ENCODE data around the gene SNX33.
"Not testable (repeated sequence)": the region's sequence is repeated elsewhere in the genome, so short reads cannot be mapped to it uniquely, and the experiment has no call there.

SNX33 gene

DNA sequence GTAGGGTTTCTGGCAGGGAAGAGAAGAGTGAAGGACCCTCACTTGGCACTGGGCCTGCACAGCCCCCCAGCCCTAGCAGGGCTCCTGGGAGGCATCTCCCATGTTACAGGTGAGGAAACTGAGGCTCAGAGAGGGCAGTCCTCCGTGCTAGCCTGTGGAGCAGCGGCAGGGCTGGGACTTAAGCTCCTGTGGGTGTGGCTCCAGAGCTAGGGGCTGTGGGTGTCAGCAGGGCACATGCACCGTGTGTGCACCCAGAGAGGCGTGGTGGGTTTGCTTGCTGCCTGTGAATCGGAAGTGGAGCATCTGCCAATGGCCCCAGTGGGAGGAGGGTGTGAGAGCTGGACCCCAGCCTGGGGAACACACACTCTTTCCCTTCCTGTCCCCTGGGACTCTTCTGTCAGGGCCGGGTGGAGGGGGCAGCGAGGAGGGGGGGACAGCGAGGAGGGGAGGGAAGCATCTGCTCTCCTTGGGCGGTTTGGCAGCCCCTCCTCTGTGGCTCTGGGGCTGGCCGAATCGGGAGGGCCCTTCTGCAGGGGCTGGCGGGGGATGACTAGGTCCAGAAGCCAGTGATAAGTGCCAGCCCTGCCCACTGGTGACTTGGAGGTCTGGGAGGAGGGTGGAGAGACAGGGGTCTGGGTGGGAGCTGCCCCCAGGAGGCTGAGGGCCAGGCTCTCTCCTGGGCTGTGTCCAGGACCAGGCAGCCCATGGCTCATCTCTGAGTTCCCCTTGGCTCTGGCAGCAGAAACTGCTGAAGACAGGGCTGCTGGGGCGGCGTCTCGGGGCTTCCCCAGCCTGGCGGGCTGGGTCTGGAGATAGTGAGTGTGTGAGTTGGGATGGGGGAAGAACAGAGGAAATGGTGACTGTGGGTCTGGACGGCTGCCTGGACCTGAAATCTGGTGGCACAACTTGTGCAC lies 52.5 kb downstream of the SNX33 start:
- DNase-seq (ENCODE audit: low read depth): peak; percentile 60

DNA sequence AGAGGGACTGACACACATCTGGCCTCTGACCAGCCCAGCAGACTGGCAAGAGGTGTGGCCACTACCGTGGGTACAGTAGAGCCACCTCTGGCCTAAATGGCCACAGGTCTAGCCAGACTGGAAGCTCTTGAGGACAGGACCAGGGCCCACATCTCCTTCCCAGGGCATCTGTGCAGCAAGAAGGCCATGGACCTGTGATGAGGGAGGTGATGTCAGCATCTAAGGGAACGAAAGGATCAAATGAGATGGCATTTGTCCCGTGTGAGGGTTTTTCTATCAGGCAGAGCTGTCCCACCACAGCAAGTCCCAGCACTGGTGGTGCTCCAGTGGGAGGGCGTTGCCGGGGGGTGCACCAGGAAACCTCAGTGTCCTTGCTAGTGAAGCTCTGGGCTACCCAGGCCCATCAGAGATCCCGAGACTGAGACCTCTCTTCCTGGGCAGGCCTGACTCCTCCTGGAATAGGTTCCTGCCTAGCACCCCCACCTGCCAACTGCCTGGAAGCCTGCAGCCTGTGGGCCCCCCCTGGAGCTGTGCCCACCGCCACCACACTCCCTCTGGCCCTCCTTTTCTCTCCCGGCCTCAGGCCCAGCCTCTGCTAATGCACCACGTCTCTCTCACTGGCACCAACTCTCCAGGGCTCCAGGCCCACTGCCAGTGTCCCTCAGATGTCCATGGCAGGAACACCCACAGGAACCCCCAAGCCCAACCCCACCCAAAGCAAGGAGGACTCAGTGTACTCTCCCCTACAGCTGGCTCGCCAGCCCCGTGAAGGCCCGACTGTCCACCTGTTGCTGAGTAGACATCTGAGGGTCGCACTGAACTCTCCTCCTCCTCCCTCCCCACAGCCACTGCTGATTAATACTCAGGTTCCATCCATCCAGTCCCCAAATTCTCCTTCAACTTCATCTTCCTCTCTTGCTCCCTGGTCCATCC lies 53.6 kb downstream of the SNX33 start:
- DNase-seq (ENCODE audit: low read depth): not testable (repeated sequence)

DNA sequence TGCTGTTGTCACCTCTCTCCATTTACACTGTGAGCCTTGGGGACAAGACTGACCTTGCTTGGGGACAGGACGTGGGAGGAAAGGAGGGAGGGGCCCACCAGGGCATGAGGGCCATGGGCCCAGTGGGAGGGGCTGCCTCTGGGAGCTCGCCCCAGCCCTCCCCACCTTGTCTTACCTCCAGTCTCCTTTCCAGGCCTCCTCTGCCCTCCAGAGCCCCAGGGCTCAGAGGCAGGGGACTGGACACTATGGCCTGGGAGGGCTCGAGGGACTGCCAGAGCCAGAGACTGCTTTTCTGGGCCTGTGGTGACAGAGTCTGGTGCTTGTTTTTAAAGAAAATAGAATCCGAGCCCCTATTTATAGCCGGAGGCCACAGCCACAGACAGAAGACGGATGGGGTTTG lies 54.7 kb downstream of the SNX33 start:
- DNase-seq (ENCODE audit: low read depth): no peak

DNA sequence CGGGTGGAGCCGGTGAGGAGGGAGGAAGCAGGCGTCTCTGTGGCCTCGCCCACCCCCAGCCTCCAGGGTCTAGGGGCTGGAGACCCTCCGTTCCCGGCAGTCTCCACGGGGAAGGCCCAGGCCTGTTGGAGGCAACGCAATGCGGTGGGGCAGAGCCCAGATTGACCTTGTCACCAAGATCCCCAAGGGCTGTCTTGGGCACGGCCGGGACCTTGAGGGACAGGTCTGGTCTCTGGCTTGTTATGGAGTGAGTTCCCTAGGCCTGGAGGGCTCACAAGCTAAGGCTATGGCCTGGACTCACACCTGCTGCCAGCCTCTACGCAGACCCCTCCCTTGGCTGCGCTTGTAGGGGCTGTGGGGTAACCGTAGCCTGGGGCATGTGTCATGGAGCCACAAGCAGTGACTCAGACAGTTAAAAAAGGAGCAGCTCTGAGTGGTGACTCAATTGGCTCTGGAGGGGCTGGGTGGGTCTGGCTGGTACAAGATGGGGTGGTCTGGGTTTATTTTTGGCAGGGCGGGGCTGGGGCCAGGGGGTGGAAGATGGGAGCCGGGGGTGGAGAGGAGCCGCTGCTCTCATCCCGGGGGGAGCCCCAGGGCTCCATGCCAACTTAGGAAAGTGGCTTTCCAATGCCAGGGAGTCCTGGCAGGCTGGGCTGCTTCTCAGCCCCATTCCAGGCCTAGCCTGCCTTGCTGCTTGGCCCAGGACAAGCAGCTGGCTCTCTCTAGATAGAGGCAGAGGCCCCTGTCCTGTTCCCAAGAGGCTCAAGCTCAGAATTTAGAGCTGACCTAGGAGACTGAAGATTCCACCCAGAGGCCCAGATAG lies 55.9 kb downstream of the SNX33 start:
- DNase-seq (ENCODE audit: low read depth): not testable (repeated sequence)

DNA sequence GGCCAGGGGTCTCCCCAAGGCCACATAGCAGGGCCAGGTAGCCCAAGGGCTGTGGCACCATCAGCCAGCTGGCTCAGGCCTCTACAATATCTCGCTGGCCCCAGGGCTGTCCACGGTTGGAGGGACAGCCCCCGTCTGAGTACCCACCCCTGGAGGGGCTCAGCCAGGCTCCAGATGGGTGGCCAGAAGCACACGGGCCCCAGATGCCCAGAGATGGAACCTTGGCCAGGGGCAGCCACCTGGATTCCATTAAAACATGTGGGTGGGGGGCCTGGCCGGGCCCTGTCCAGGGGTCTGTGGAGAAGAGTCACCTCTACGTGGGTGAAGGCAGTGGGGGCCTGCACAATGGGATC lies 56.5 kb downstream of the SNX33 start:
- DNase-seq (ENCODE audit: low read depth): no peak

DNA sequence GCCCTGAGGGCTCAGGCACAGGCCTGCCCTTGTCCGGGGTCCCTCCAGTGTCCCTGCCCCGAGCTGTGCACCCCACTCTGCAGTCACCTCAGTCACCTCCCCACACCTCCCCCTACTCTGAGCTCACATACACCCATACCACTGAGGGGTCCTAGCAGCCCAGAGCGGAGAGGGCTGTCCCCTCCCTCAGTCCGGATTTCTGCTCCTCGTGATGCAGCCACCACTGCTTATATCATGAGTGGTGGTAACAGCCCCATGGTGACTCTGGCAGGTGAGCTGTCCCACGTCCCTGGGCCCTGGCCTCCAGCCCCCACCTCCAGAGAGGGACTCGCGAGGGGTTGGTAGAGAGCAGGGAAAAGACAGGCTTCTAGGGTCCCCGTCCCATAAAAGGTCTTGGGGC lies 56.9 kb downstream of the SNX33 start:
- DNase-seq (ENCODE audit: low read depth): no peak

DNA sequence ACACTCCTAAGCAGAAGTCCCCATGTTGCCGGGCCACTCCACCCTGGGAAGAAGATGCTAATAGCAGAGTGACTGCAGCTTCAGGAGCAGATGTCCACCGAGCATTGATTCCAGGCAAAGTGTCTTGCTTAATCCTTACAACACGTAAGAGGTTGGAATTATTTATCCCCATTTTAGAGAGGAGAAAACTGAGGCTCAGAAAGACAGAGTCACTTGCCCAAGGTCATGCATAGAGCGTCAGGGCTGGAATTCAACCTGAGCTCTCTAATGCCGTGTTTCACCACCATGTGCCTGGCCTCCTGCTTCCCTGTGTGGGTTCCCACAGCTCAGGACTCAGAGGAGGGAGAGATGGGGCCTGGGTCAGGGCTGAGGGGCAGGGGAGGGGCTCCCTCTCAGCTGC lies 57.7 kb downstream of the SNX33 start:
- not testable (repeated sequence) for DNase-seq (ENCODE audit: low read depth)

DNA sequence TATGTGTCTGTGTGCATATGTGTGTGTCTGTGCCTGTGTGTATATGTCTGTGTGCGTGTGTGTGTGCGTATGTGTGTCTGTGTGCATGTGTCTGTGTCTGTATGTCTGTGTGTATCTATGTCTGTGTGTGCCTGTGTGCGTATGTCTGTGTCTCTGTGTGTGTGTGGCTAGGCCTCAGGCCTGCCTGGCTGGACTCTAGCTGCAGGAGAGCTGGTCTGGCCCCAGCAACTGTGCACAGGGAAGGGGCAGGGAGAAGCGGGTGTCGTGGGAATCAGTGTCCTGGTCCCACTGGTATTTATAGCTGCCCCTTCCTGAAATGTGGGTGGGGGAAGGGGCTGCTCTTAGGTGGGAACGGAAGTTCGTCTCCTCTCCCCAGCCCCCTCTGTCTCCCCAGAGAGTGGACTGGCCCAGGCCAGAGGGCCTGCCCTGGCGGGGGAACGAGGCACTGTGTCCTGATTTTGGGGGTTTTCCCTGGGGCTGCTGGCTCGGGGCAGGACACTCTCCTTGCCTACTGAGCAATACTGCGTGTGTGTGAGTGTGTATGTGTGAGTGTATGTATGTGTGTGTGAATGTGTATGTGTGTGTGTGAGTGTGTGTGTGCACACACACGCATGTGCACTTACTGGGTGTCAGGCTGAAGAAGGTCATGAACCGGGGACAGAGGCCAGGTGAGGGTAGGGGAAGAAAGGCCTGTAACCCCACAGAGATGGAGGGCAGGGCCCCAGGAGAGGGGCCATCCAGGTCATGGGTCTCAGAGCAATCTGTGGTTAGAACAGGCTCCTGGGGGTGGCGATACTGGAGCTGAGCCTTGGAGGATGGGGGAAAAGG lies 58.4 kb downstream of the SNX33 start:
- no peak for DNase-seq (ENCODE audit: low read depth)

DNA sequence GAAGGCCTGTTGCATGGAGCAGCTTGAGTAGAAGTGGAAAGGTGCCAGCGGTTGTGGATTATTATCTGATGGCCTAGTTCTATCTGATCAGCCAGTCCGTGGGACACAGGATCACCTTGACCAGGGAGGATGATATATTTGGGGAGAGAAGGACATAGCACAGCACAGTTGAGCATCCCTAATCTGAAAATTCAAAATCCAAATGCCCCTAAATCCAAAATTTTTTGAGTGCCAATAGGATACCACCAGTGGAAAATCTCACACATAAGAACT lies 58.9 kb downstream of the SNX33 start:
- DNase-seq (ENCODE audit: low read depth): no peak

DNA sequence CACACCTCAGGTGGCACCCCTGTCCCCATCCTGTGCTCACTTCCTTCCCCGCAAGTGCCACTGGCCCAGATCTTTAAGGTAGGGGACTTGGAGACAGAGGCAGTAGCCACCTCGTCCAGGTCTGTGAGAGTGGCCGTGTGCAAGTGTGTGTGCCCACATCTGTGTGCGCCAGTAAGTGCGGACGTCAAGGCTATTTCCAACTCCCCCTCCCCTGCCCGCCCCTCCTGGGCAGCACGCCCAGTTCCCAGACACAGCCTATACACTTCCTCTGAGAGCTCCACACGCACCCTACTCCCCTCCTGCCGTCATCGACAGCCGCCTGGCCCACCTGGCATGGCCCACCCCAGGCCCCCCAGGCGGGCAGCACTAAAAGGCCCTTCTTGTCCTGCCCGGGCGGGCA lies 61.7 kb downstream of the SNX33 start:
- not testable (repeated sequence) for DNase-seq (ENCODE audit: low read depth)

GRCh38 chr15:75710874-75711273 lies 63.2 kb downstream of the SNX33 start:
- not testable (repeated sequence) for DNase-seq (ENCODE audit: low read depth)

- peak; percentile 49 for DNase-seq (ENCODE audit: low read depth)
Observed at GRCh38 chr15:75711495-75711894, 63.8 kb downstream of the SNX33 start.

All from GM04504 (cell line).